GM19035 (cell line): Measurements from ENCODE around the gene EPB41L4A.

Experiments used
- ATAC-seq: cut with Tn5 transposase; IDR thresholded peaks from one replicate; pipeline ENCODE4 v1.9.1; 2021; ENCODE audit not compliant: unreplicated experiment

Gene EPB41L4A

DNA sequence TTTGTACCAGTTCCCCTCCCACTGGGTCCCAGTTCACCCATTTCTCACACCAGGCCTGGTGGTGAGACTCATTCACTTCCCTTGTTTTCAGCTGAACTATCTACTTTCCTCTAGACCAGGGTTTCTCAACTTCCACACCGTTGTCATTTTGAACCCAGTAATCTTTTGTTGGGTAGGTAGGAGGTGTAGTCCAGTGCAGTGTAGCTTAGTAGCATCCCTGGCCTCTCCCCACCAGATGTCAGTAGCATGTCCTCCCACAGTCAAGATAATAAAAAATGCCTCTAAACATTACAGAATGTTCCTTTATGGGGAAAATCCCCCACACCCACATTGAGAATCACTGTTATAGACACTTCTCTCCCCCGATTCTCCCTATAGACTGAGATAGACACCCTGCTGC is 299.1 kb downstream of the EPB41L4A start:
- ATAC-seq = no peak

DNA sequence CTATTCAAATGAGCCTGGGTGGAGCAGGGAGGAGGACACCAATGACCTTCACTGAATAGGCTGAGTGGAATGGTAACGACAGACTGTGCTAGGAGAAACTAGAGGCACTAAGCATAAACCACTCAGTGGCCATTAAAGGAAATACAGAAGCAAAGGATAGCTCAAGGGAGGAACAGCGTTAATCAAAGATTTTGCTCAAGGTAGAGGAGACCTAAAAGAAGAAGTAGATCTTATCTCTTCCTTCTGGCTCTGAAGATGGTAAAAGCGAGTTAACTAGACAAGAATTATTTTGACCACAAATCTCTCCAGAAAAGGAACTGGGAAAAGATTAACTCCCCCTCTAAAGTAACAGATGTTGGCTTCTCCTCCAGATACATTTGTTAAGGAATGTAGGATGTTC is 299.6 kb downstream of the EPB41L4A start:
- ATAC-seq = no peak

DNA sequence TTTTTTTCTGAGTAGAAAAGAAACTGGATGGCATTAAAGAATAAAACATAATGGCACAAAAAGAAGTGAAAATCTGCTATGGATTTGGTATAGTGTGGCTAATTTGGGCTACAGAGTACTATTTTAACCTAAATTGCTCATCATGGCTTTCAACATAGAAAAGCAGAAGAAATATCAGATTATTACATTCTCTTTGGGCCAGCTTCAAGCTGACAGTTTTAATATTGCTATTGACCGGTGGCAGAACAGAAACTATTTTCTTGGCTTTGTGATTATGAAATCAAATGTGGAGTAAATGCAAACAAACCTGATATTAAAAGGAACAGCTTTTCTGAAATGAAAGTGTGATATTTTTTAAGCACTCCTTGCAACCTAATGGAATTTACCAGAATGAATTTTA is 301.5 kb downstream of the EPB41L4A start:
- ATAC-seq = no peak

DNA sequence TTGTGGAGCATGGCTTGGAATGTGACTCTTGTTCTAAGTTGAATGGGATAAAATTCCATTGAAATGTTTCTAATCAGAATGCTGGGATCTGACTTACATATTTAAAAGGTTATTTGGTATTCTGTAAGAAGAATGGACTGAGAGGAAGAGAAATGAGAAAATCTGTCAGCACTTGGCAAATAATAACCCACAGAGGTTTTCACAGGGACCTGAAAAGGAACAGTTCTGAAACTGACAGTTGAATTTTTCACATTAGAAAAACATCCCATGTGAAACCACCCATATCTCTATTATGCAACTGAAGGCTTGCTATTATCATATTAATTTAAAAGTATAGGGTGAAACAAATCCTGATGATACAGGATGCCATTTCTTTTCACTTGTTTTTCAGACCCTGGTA is 302.7 kb downstream of the EPB41L4A start:
- no peak for ATAC-seq

- ATAC-seq = no peak
Observed at GRCh38 chr5:112113565-112113964, 305.5 kb downstream of the EPB41L4A start.
